Ovary (tissue), 9 donors: ENCODE data around the gene BOK. TPM values are rescaled to one million over a fixed set of nuclear protein-coding genes. Genes with fewer than 3 reads are reported as not detected.
A peak's percentile ranks its signal among the peaks of the same experiment; 100 is the strongest.

Experiments used
- DNase-seq, 5 donors: peaks; one replicate each; pipeline ENCODE4 v3.0.0-alpha.2; 2019 to 2020
- H3K27ac ChIP-seq, 2 donors: fragments of 200-600 bp; one replicate each; pipeline versions ENCODE4 v1.5.1 to v1.8.0; 2019 to 2022
- H3K27me3 ChIP-seq: fragments of 200-600 bp; one replicate; pipeline ENCODE4 v1.8.0; 2022
- H3K36me3 ChIP-seq: fragments of 200-600 bp; sonication (generic); one replicate; pipeline ENCODE4 v1.5.1; 2019
- H3K4me1 ChIP-seq: one replicate; pipeline ENCODE4 v1.8.1; 2013; ENCODE audit warnings: mild to moderate bottlenecking, moderate library complexity; ENCODE audit not compliant: insufficient read depth
- H3K4me3 ChIP-seq: fragments of 200-600 bp; sonication (generic); one replicate; pipeline ENCODE4 v1.5.1; 2017
- H3K9me3 ChIP-seq, 2 donors: fragments of 200-600 bp in 1 of 2; sonication (generic) in 1 of 2; one replicate each; pipeline versions ENCODE4 v1.5.1 to v1.8.1; 2013 to 2019; ENCODE audit warnings: mild to moderate bottlenecking in 1 of 2, moderate library complexity in 1 of 2
- EP300 ChIP-seq: sonication (generic); formaldehyde crosslinking; IDR thresholded peaks from one replicate; pipeline ENCODE4 v1.6.1; 2017; ENCODE audit warnings: antibody characterized with exemption
- POLR2A ChIP-seq: fragments of 450-650 bp; IDR thresholded peaks from one replicate; pipeline ENCODE4 v1.6.1; 2017; ENCODE audit warnings: antibody characterized with exemption, mild to moderate bottlenecking, moderate library complexity
- WGBS, 3 donors: extraction: QIAGEN DNeasy Blood & Tissue Kit in 1 of 3; methylation state at CpG; one replicate each; pipeline versions ENCODE4 v1.1.5 to v1.1.7; 2013 to 2017; 5-methylcytosine and 5-hydroxymethylcytosine counted together
- intact Hi-C, 4 donors: fragments of 100-400 bp; cut with DNase I; formaldehyde crosslinking; loops; one replicate each; pipeline versions ENCODE4 v1.11.0 to v1.15.1; 2022 to 2023
- polyA plus RNA-seq, 2 donors: library from polyadenylated mRNA; stranded (reverse); fragments of 200-250 nt in 1 of 2; fragments of 350-450 nt in 1 of 2; fragmentation: Illumina TruSeq in 1 of 2; extraction: RNeasy Lipid Tissue Mini Kit (QIAGEN cat#74804) in 1 of 2; gene quantifications; one replicate each; pipeline ENCODE4 v1.2.3, GENCODE V29; 2013 to 2014
- total RNA-seq, 7 donors: library from RNA; depleted of rRNA in 2 of 7; stranded (reverse); fragments of >200 nt in 2 of 7; fragmentation: NEBNext Ultra II Directional in 3 of 7; extraction: Animal tissue kit (Norgen Biotek cat#: 25700) in 3 of 7; gene quantifications; one replicate each; pipeline versions ENCODE4 v1.1.0 to v1.2.4, GENCODE V29; 2016 to 2023
- TF ChIP-seq, protein P1 (sequence below), 3 donors: fragments of 450-650 bp in 2 of 3; fragments of 200-600 bp in 1 of 3; IDR thresholded peaks; one replicate each; pipeline versions ENCODE4 v1.5.1 to v1.8.0; 2016 to 2022; ENCODE audit warnings: antibody characterized with exemption in 3 of 3, mild to moderate bottlenecking in 1 of 3
- donor health status: DM: no; HTN: no; CAD: no; lungs with moderate emphysema.
- donor health status: DM: no; HTN: no; CAD: no.
- donor health status: Bipolar disorder and iron deficiency.
- donor health status: DM: yes; HTN: yes; CAD: no.
- donor health status: DM: no; HTN: no; CAD: no.
- donor health status: DM: yes; HTN: yes; CAD: no.

Gene BOK
- total and polyA plus RNA-seq, 9 donors = 4.8 to 20.6 (median 13.5) TPM

DNA sequence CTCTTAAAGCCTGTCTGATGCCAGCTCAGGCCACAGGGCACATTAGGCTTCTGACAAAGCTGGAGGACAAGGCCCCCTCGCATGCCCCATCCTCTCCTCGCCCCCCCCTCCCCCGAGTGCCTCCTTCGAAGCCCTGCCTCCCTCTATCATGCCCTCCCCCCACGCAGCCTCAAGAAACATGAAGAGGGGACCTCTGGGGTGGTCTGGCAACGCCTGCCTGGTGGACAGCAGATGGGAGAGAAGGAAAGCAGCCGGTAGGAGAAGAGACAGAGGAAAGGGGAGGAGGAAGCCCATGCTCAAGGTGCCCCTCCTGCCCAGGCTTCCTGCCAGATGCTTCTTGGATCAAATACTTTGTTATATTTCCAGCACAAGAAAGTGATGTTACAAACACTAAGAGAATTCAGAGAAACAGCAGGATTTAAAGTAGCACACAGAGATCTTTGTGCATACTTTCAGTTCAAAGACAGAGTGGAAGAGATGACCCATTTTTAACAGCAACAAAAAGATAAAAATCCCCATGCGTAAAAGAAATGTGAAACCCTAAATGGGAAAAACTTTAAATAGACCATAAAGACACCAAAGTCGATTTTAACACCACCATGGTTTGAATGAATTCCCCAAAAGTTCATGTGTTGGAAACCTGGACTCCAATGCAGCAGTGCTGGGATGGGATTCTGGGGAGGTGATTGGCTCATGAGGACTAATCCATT, 19.0 kb downstream of the BOK start:
- DNase-seq = peak; percentile 67 to 80 (median 74)
- WGBS, 3 donors = 2 to 7% (median 4%) methylated on average over 9 of the region's 9 CpGs
- no peak for TF ChIP-seq EP300
- TF ChIP-seq, protein P1, sequence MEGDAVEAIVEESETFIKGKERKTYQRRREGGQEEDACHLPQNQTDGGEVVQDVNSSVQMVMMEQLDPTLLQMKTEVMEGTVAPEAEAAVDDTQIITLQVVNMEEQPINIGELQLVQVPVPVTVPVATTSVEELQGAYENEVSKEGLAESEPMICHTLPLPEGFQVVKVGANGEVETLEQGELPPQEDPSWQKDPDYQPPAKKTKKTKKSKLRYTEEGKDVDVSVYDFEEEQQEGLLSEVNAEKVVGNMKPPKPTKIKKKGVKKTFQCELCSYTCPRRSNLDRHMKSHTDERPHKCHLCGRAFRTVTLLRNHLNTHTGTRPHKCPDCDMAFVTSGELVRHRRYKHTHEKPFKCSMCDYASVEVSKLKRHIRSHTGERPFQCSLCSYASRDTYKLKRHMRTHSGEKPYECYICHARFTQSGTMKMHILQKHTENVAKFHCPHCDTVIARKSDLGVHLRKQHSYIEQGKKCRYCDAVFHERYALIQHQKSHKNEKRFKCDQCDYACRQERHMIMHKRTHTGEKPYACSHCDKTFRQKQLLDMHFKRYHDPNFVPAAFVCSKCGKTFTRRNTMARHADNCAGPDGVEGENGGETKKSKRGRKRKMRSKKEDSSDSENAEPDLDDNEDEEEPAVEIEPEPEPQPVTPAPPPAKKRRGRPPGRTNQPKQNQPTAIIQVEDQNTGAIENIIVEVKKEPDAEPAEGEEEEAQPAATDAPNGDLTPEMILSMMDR (IDR thresholded peaks at IDR 0.05) = no peak
- no peak for TF ChIP-seq POLR2A
- Histone ChIP-seq H3K27ac (no peak overlapping the region), H3K4me3 (no peak overlapping the region), H3K4me1 (peaks cover 3% of the 10 kb centered on the region), H3K36me3 (no peaks in the 10 kb centered on the region), H3K27me3 (no peaks in the 10 kb centered on the region), H3K9me3 (no peaks in the 10 kb centered on the region)
- intact Hi-C loops = no loop called here

DNA sequence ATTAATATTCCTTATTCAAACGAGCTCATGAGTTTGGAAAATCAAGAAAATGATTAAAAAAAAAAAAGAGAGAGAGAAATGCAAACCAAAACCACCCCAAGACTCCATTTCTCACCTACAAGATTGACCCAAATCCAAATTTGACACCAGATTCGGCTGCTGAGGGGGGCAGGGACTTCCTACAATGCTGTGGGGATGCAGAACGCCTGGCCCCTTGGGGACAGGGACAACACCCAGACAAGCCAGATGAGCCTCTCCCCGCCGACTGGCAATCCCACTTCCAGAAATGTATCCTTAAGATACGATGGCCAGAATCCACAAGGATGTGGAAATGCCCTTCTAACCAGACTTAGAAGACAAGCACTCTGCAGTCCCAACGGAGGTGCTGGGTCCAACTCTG, 20.7 kb downstream of the BOK start:
- WGBS, 3 donors = 88 to 91% (median 90%) methylated on average over 7 of the region's 7 CpGs
- TF ChIP-seq EP300 (no peak), POLR2A (no peak)
- TF ChIP-seq, protein P1 (IDR thresholded peaks at IDR 0.05) = no peak
- Histone ChIP-seq H3K27ac (no peak overlapping the region), H3K27me3 (no peaks in the 10 kb centered on the region), H3K4me3 (no peak overlapping the region), H3K36me3 (no peaks in the 10 kb centered on the region), H3K4me1 (peaks cover 3% of the 10 kb centered on the region), H3K9me3 (no peaks in the 10 kb centered on the region)
- DNase-seq = peak in 1 of 5 donors; percentile 15
- intact Hi-C loops = no loop called here

DNA sequence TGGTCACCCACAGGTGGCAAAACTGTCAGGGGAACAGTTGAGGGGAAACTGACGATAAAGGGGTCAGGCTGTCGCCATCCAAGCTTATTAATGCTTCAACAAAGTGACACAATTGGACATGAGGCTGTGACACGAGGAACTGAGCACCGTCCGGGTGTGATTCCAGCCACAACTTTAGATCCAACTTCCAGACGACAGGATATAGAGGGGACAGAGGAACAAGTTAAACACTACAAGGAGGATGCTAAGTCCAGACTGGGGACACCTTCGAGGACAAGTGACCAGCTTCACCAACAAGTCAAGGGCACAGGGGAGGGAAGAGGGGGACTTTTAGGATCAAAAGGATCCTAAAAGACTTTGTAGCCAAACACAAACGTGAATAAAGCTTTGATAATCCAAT, 23.8 kb downstream of the BOK start:
- Histone ChIP-seq H3K27ac (no peak overlapping the region), H3K36me3 (no peaks in the 10 kb centered on the region), H3K4me3 (no peak overlapping the region), H3K9me3 (no peaks in the 10 kb centered on the region), H3K27me3 (no peaks in the 10 kb centered on the region), H3K4me1 (peaks cover 3% of the 10 kb centered on the region)
- WGBS, 3 donors = 96% methylated on average over 8 of the region's 8 CpGs
- DNase-seq = peak in 1 of 5 donors; percentile 9
- no peak for TF ChIP-seq POLR2A
- no peak for TF ChIP-seq EP300
- TF ChIP-seq, protein P1 (IDR thresholded peaks at IDR 0.05) = no peak
- intact Hi-C loops = no loop called here

GRCh38 chr2:241582806-241583205, 24.3 kb downstream of the BOK start:
- WGBS, 3 donors = 96 to 100% (median 96%) methylated on average over 4 of the region's 4 CpGs
- H3K36me3 ChIP-seq = no peaks in the 10 kb centered on the region

More at GRCh38 chr2:241582806-241583205, 24.3 kb downstream of the BOK start:
- Histone ChIP-seq H3K4me3 (no peak overlapping the region), H3K4me1 (peaks cover 3% of the 10 kb centered on the region), H3K27me3 (no peaks in the 10 kb centered on the region), H3K9me3 (no peaks in the 10 kb centered on the region), H3K27ac (no peak overlapping the region)
- DNase-seq = peak in 1 of 5 donors; percentile 7
- TF ChIP-seq POLR2A (no peak), EP300 (no peak)
- TF ChIP-seq, protein P1 (IDR thresholded peaks at IDR 0.05) = no peak
- intact Hi-C loops = no loop called here
